ENCODE data around the gene REPIN1.

REPIN1 gene

DNA sequence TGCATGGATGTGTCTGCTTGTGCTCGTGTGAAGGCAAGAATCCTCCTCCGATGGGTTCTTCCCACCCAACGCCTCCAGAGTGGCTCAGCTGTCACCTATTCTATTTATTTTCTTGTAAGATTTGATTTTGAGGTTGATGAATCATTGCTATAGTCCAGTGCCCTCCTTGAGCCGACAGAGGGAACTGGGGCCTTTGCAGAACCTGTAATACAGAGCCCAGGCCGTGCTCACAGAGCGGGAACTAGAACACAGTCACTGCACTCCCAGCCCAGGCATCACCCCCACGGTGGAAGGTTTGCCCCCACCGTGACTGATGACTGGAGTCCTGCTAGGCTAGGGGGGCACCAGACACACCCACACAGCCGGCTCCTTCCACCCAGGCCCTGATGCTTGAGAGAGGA lies 29.2 kb upstream of the REPIN1 start:
- no peaks in the 10 kb centered on the region for H3K9me3 ChIP-seq (ENCODE audit: control insufficient read depth, low read length)
- H3K9ac ChIP-seq (ENCODE audit: low read length) = no peak overlapping the region
- H3K4me3 ChIP-seq (ENCODE audit: low read length) = no peak overlapping the region
- peaks cover 20% of the 10 kb centered on the region for H3K4me1 ChIP-seq (ENCODE audit: control insufficient read depth, insufficient read depth, low read length)
- H3K36me3 ChIP-seq (ENCODE audit: control insufficient read depth, insufficient read depth, low read length) = no peaks in the 10 kb centered on the region
- peaks cover 8% of the 10 kb centered on the region for H3K27me3 ChIP-seq (ENCODE audit: control insufficient read depth, insufficient read depth, low read length)

GRCh38 chr7:150340024-150340749 lies 28.4 kb upstream of the REPIN1 start:
- Histone ChIP-seq H3K27me3 (ENCODE audit: control insufficient read depth, insufficient read depth, low read length) (peaks cover 8% of the 10 kb centered on the region), H3K9ac (ENCODE audit: low read length) (peak overlapping the region; percentile 26), H3K4me1 (ENCODE audit: control insufficient read depth, insufficient read depth, low read length) (peaks cover 20% of the 10 kb centered on the region), H3K36me3 (ENCODE audit: control insufficient read depth, insufficient read depth, low read length) (no peaks in the 10 kb centered on the region), H3K9me3 (ENCODE audit: control insufficient read depth, low read length) (no peaks in the 10 kb centered on the region), H3K4me3 (ENCODE audit: low read length) (peak overlapping the region; percentile 15)

GRCh38 chr7:150340875-150341262 lies 27.8 kb upstream of the REPIN1 start:
- H3K9ac ChIP-seq (ENCODE audit: low read length) = peak overlapping the region; percentile 63
- peak overlapping the region; percentile 6 for H3K4me3 ChIP-seq (ENCODE audit: low read length)
- H3K9me3 ChIP-seq (ENCODE audit: control insufficient read depth, low read length) = no peaks in the 10 kb centered on the region
- peaks cover 8% of the 10 kb centered on the region for H3K27me3 ChIP-seq (ENCODE audit: control insufficient read depth, insufficient read depth, low read length)
- H3K4me1 ChIP-seq (ENCODE audit: control insufficient read depth, insufficient read depth, low read length) = peaks cover 15% of the 10 kb centered on the region
- no peaks in the 10 kb centered on the region for H3K36me3 ChIP-seq (ENCODE audit: control insufficient read depth, insufficient read depth, low read length)

DNA sequence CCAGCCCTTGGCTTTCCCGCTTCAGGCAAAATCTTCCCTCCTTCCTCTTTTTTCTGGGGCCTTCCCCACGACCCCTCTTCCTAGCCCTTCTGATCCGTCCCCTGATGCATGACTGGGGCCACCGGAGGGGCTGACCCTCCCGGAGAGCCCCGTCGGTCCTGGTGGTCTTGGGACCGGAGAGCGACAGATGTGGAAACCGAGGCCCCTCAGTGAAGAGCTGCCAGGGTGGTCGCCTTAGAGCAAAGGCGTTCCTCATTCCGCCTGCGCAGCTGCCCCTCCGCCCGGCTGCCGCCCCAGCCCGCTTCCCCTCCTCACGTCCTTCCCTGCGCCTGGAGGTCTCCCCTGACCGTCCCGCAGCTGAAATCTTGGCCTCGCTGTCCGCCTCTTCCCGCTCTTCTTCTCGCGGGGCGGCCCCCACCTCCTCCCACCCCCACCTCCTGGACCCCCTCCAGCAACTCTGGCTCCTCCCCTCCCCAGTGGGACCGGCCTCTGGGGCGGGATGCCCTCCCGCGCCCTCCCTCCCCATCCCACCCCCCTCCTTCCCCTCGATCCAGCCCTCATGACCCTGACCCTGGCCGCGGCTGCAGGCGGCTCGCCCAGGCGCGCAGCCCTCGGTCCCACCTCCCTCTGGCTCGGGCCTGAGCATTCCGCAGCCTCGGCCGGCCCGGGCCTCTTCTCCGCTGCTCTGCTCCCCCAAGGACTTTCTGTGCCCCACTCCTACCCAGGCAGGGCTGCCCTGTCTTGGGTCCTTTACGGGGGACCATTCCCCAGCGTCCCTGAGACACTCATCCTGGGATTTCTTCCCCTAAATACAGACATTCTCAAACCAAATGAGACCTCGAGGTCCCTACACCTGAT lies 27.1 kb upstream of the REPIN1 start, which contains the start of gene RARRES2:
RARRES2 (minus strand) TSS at position 367 of the 858 bp plus-strand sequence. CDS start 1,020 bp downstream, outside the sequence.
- Histone ChIP-seq H3K9ac (ENCODE audit: low read length) (peak within 1 kb of the TSS; percentile 63), H3K4me3 (ENCODE audit: low read length) (peak within 1 kb of the TSS; percentile 15), H3K9me3 (ENCODE audit: control insufficient read depth, low read length) (no peaks in the 10 kb centered on the region), H3K27me3 (ENCODE audit: control insufficient read depth, insufficient read depth, low read length) (peaks cover 8% of the 10 kb centered on the region), H3K36me3 (ENCODE audit: control insufficient read depth, insufficient read depth, low read length) (no peaks in the 10 kb centered on the region), H3K4me1 (ENCODE audit: control insufficient read depth, insufficient read depth, low read length) (peaks cover 13% of the 10 kb centered on the region)

DNA sequence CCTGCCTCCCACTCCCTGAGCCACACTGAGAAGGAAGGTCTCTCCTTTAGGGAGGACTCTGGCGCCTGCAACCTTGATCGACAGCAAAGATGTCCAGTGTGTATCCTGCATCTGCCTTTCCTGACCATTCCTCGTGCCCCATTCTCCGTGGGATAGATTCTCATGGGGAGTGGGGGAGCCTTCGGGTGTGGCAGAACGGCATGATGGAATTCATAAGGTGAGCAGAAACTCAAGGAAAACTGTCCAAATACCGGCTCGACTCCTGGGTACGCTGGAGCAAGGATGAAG lies 26.6 kb upstream of the REPIN1 start:
- peaks cover 13% of the 10 kb centered on the region for H3K4me1 ChIP-seq (ENCODE audit: control insufficient read depth, insufficient read depth, low read length)
- H3K36me3 ChIP-seq (ENCODE audit: control insufficient read depth, insufficient read depth, low read length) = no peaks in the 10 kb centered on the region
- H3K9ac ChIP-seq (ENCODE audit: low read length) = no peak overlapping the region
- H3K9me3 ChIP-seq (ENCODE audit: control insufficient read depth, low read length) = no peaks in the 10 kb centered on the region
- peaks cover 8% of the 10 kb centered on the region for H3K27me3 ChIP-seq (ENCODE audit: control insufficient read depth, insufficient read depth, low read length)
- H3K4me3 ChIP-seq (ENCODE audit: low read length) = no peak overlapping the region

DNA sequence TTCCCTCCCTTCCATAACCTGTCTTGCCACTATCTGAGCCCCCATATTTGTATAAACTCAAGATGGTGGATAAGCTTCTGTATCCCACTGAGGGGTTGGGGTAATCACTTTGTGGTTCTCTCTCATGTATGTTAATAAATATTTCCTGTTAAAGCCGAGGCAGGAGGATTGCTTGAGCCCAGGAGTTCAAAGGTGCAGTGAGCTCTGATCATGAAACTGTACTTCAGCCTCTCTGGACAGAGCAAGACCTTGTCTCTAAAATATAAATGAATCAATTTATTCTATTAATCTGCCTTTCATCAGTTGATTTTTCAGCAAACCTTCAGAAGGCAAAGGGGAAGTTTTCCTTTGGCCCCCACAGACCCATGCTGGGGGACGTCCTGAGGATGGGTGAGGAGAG lies 25.4 kb upstream of the REPIN1 start:
- Histone ChIP-seq H3K9me3 (ENCODE audit: control insufficient read depth, low read length) (no peaks in the 10 kb centered on the region), H3K27me3 (ENCODE audit: control insufficient read depth, insufficient read depth, low read length) (peaks cover 8% of the 10 kb centered on the region), H3K4me3 (ENCODE audit: low read length) (no peak overlapping the region), H3K9ac (ENCODE audit: low read length) (no peak overlapping the region), H3K36me3 (ENCODE audit: control insufficient read depth, insufficient read depth, low read length) (no peaks in the 10 kb centered on the region), H3K4me1 (ENCODE audit: control insufficient read depth, insufficient read depth, low read length) (peaks cover 13% of the 10 kb centered on the region)

- Histone ChIP-seq H3K27me3 (ENCODE audit: control insufficient read depth, insufficient read depth, low read length) (peaks cover 8% of the 10 kb centered on the region), H3K4me1 (ENCODE audit: control insufficient read depth, insufficient read depth, low read length) (peaks cover 13% of the 10 kb centered on the region), H3K36me3 (ENCODE audit: control insufficient read depth, insufficient read depth, low read length) (no peaks in the 10 kb centered on the region), H3K9me3 (ENCODE audit: control insufficient read depth, low read length) (no peaks in the 10 kb centered on the region), H3K4me3 (ENCODE audit: low read length) (no peak overlapping the region), H3K9ac (ENCODE audit: low read length) (no peak overlapping the region)
These were observed 24.3 kb upstream of the REPIN1 start for GRCh38 chr7:150344299-150344698.

DNA sequence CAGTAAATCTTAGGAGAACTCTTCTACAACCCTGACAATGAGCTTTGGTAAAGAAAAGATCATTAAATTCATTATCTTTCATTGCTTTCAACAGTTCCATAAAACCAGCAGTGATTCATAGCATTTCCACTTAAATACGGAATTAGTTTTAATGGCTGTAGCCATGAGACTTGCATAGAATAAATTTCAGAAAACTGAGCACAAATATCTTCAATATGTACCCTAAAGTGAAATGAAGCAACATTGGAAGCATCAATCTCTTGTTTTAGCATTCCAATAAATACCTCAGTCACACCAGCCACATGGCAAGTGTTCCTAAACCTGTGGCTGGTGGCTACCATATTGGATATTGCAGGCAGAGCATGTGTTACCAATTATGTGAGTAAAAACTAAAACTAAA lies 23.6 kb upstream of the REPIN1 start:
- Histone ChIP-seq H3K4me1 (ENCODE audit: control insufficient read depth, insufficient read depth, low read length) (peaks cover 8% of the 10 kb centered on the region), H3K9ac (ENCODE audit: low read length) (no peak overlapping the region), H3K4me3 (ENCODE audit: low read length) (no peak overlapping the region), H3K27me3 (ENCODE audit: control insufficient read depth, insufficient read depth, low read length) (peaks cover 8% of the 10 kb centered on the region), H3K9me3 (ENCODE audit: control insufficient read depth, low read length) (no peaks in the 10 kb centered on the region), H3K36me3 (ENCODE audit: control insufficient read depth, insufficient read depth, low read length) (no peaks in the 10 kb centered on the region)

DNA sequence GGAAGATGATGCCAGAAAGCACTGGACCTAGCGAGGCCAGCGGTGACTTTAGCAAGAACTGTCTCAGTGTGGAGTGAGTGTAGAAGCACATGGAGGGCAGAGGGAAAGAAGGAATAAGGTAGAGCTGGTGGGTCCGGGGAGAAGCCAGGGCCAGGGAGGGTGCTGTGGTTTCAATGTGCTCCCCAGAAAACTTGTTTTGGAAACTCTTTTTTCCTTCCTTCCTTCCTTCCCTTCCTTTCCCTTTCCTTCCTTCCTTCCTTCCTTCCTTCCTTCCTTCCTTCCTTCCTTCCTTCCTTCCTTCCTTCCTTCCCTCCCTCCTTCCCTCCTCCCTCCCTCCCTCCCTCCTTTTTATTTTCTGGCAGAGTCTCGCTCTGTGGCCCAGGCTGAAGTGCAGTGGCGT lies 21.7 kb upstream of the REPIN1 start:
- H3K9ac ChIP-seq (ENCODE audit: low read length) = no peak overlapping the region
- H3K4me1 ChIP-seq (ENCODE audit: control insufficient read depth, insufficient read depth, low read length) = no peaks in the 10 kb centered on the region
- no peaks in the 10 kb centered on the region for H3K9me3 ChIP-seq (ENCODE audit: control insufficient read depth, low read length)
- H3K36me3 ChIP-seq (ENCODE audit: control insufficient read depth, insufficient read depth, low read length) = no peaks in the 10 kb centered on the region
- H3K27me3 ChIP-seq (ENCODE audit: control insufficient read depth, insufficient read depth, low read length) = no peaks in the 10 kb centered on the region
- H3K4me3 ChIP-seq (ENCODE audit: low read length) = no peak overlapping the region

DNA sequence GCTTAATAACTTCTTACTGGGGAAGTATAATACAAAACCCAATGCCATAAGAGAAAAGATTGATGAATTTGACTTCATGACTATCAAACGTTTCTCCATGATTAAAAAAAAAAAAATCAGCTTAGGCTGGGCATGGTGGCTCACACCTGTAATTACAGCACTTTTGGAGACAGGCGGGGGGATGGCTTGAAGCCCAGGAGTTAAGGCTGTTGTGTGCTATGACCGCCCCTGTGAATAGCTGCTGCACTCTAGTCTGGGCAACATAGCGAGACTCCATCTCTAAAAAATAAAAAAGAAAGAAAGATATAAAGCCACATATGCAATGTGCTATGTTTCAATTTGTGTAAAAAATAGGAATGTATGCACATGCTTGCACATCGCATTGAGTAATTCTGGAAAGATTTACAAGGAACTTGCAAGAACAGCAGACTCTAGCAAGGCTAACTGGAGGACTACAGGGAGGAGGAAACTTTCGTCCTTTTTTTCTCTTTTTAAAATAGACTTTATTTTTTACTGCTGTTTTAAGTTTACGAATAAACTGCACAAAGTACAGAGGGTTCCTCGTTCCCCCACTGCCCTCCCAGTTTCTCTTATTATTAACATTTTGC lies 16.9 kb upstream of the REPIN1 start:
- Histone ChIP-seq H3K27me3 (ENCODE audit: control insufficient read depth, insufficient read depth, low read length) (no peaks in the 10 kb centered on the region), H3K4me1 (ENCODE audit: control insufficient read depth, insufficient read depth, low read length) (peaks cover 15% of the 10 kb centered on the region), H3K4me3 (ENCODE audit: low read length) (no peak overlapping the region), H3K9me3 (ENCODE audit: control insufficient read depth, low read length) (no peaks in the 10 kb centered on the region), H3K36me3 (ENCODE audit: control insufficient read depth, insufficient read depth, low read length) (no peaks in the 10 kb centered on the region), H3K9ac (ENCODE audit: low read length) (no peak overlapping the region)

GRCh38 chr7:150355666-150356059 lies 13.0 kb upstream of the REPIN1 start:
- H3K9ac ChIP-seq (ENCODE audit: low read length) = peak overlapping the region; percentile 19
- peaks cover 15% of the 10 kb centered on the region for H3K4me1 ChIP-seq (ENCODE audit: control insufficient read depth, insufficient read depth, low read length)
- no peaks in the 10 kb centered on the region for H3K27me3 ChIP-seq (ENCODE audit: control insufficient read depth, insufficient read depth, low read length)
- H3K36me3 ChIP-seq (ENCODE audit: control insufficient read depth, insufficient read depth, low read length) = no peaks in the 10 kb centered on the region
- H3K4me3 ChIP-seq (ENCODE audit: low read length) = no peak overlapping the region
- no peaks in the 10 kb centered on the region for H3K9me3 ChIP-seq (ENCODE audit: control insufficient read depth, low read length)

GRCh38 chr7:150356265-150356897 lies 12.2 kb upstream of the REPIN1 start:
- Histone ChIP-seq H3K9ac (ENCODE audit: low read length) (no peak overlapping the region), H3K9me3 (ENCODE audit: control insufficient read depth, low read length) (no peaks in the 10 kb centered on the region), H3K4me1 (ENCODE audit: control insufficient read depth, insufficient read depth, low read length) (peaks cover 15% of the 10 kb centered on the region), H3K36me3 (ENCODE audit: control insufficient read depth, insufficient read depth, low read length) (no peaks in the 10 kb centered on the region), H3K27me3 (ENCODE audit: control insufficient read depth, insufficient read depth, low read length) (no peaks in the 10 kb centered on the region), H3K4me3 (ENCODE audit: low read length) (no peak overlapping the region)

Data from mucosa of stomach (tissue), 1 donor.